SK-N-SH (cell line): ENCODE measurements around the gene PTPRG. TPM values are rescaled to one million over a fixed set of nuclear protein-coding genes. Genes with fewer than 3 reads are reported as not detected.

ENCODE experiments used
- CTCF ChIA-PET: fragments of 300-600, 350-600 bp; formaldehyde crosslinking; extraction: SDS; loops from one replicate; lab custom pipeline; 2021; lab: Yijun Ruan, JAX
- POLR2A ChIA-PET: fragments of 350-600 bp; sonication (Branson Sonifier 250); formaldehyde crosslinking; extraction: SDS; loops from one replicate; lab custom pipeline; 2020; ENCODE audit warnings: antibody characterized with exemption, inconsistent platforms; lab: Yijun Ruan, JAX
- DNase-seq: peaks from one replicate; pipeline ENCODE4 v3.0.0; 2012
- H2AFZ ChIP-seq: fragments of 200-600 bp; sonication (generic); 2 replicates; pipeline ENCODE4 v1.8.1; 2016; ENCODE audit warnings: antibody characterized with exemption, mild to moderate bottlenecking, low read depth
- H3F3A ChIP-seq: fragments of 200-600 bp; sonication (generic); replicated peaks from 2 replicates; pipeline ENCODE3; 2016; ENCODE audit warnings: antibody characterized with exemption, mild to moderate bottlenecking; ENCODE audit not compliant: insufficient read depth
- H3K27ac ChIP-seq, 2 experiments: fragments of 200-500 bp in 1 of 2; fragments of 200-600 bp in 1 of 2; sonication (Bioruptor generic) in 1 of 2; sonication (generic), shearing (Covaris generic) in 1 of 2; 2 replicates each; pipeline versions ENCODE4 v1.5.1 to v1.6.1; 2014 to 2016; ENCODE audit warnings: low read depth in 2 of 2, inconsistent platforms in 1 of 2, low read length in 1 of 2, mild to moderate bottlenecking in 1 of 2, mixed read lengths in 1 of 2
- H3K27me3 ChIP-seq: fragments of 200-600 bp; sonication (generic), shearing (Covaris generic); 2 replicates; pipeline ENCODE4 v1.6.1; 2016; ENCODE audit warnings: mixed run types; ENCODE audit not compliant: insufficient read depth
- H3K36me3 ChIP-seq, 2 experiments: fragments of 200-500 bp in 1 of 2; fragments of 200-600 bp in 1 of 2; sonication (Bioruptor generic) in 1 of 2; sonication (generic) in 1 of 2; replicated peaks in 1 of 2; 2 replicates each; pipeline versions ENCODE3 to v1.5.1; 2014 to 2016; ENCODE audit warnings: low read length in 1 of 2, mild to moderate bottlenecking in 1 of 2; ENCODE audit not compliant: insufficient read depth in 2 of 2, control insufficient read depth in 1 of 2
- H3K4me1 ChIP-seq, 2 experiments: fragments of 200-500 bp in 1 of 2; fragments of 200-600 bp in 1 of 2; sonication (Bioruptor generic) in 1 of 2; sonication (generic), shearing (Covaris generic) in 1 of 2; 2 replicates each; pipeline versions ENCODE4 v1.5.1 to v1.6.1; 2014 to 2016; ENCODE audit warnings: low read depth in 1 of 2, low read length in 1 of 2, mixed run types in 1 of 2; ENCODE audit not compliant: insufficient read depth in 2 of 2, control insufficient read depth in 1 of 2
- H3K4me2 ChIP-seq: fragments of 200-600 bp; sonication (generic), shearing (Covaris generic); 2 replicates; pipeline ENCODE4 v1.6.1; 2017; ENCODE audit warnings: mixed run types
- H3K4me3 ChIP-seq, 2 experiments: fragments of 200-500 bp in 1 of 2; fragments of 200-600 bp in 1 of 2; sonication (Bioruptor generic) in 1 of 2; sonication (generic), shearing (Covaris generic) in 1 of 2; 2 replicates each; pipeline versions ENCODE4 v1.5.1 to v1.8.1; 2014 to 2016; ENCODE audit warnings: low read depth in 2 of 2, inconsistent platforms in 1 of 2, low read length in 1 of 2, mild to moderate bottlenecking in 1 of 2, mixed read lengths in 1 of 2, moderate library complexity in 1 of 2
- H3K79me2 ChIP-seq: fragments of 200-600 bp; sonication (generic); 2 replicates; pipeline ENCODE4 v1.8.1; 2017; ENCODE audit warnings: mild to moderate bottlenecking; ENCODE audit not compliant: insufficient read depth
- H3K9ac ChIP-seq: fragments of 200-600 bp; sonication (generic); 2 replicates; pipeline ENCODE4 v1.6.1; 2017; ENCODE audit warnings: mixed run types
- H3K9me2 ChIP-seq: fragments of 200-600 bp; sonication (generic); 2 replicates; pipeline ENCODE4 v1.6.1; 2017; ENCODE audit warnings: mixed run types
- H3K9me3 ChIP-seq: fragments of 200-600 bp; sonication (generic); 2 replicates; pipeline ENCODE4 v1.6.1; 2017; ENCODE audit warnings: mixed run types, mild to moderate bottlenecking, moderate library complexity
- H4K20me1 ChIP-seq: fragments of 200-600 bp; sonication (generic); 2 replicates; pipeline ENCODE4 v1.6.1; 2017; ENCODE audit warnings: mild to moderate bottlenecking, mixed run types; ENCODE audit not compliant: insufficient read depth
- EZH2phosphoT487 ChIP-seq: fragments of 200-600 bp; sonication (generic); IDR thresholded peaks from 2 replicates; pipeline ENCODE4 v1.6.1; 2017; ENCODE audit warnings: low read depth, mixed run types, mild to moderate bottlenecking, antibody characterized with exemption, moderate library complexity, borderline replicate concordance
- FOSL2 ChIP-seq: IDR thresholded peaks from 2 replicates; pipeline ENCODE4 v1.4.0; 2012; ENCODE audit warnings: low read depth, mild to moderate bottlenecking, moderate library complexity, borderline replicate concordance
- FOXJ3 ChIP-seq: sonication (generic); formaldehyde crosslinking; IDR thresholded peaks from 2 replicates; pipeline ENCODE4 v1.5.1; 2020; ENCODE audit warnings: mild to moderate bottlenecking, missing genetic modification reagents
- FOXM1 ChIP-seq: IDR thresholded peaks from 2 replicates; pipeline ENCODE4 v1.4.0; 2012; ENCODE audit warnings: low read depth, mild to moderate bottlenecking
- GABPA ChIP-seq: IDR thresholded peaks from 2 replicates; pipeline ENCODE4 v1.4.0; 2012; ENCODE audit warnings: low read depth, mild to moderate bottlenecking
- GATA2 ChIP-seq: sonication (generic); formaldehyde crosslinking; IDR thresholded peaks from 2 replicates; pipeline ENCODE4 v1.5.0; 2020; ENCODE audit warnings: mild to moderate bottlenecking, missing genetic modification reagents
- IRF3 ChIP-seq: fragments of 150-350 bp; IDR thresholded peaks from 2 replicates; pipeline ENCODE4 v1.6.1; 2016; ENCODE audit warnings: mild to moderate bottlenecking, low read depth, low read length
- JUND ChIP-seq: IDR thresholded peaks from 2 replicates; pipeline ENCODE4 v1.4.0; 2012
- NFIC ChIP-seq: IDR thresholded peaks from 2 replicates; pipeline ENCODE4 v1.4.0; 2012; ENCODE audit warnings: borderline replicate concordance
- POLR2AphosphoS5 ChIP-seq: IDR thresholded peaks from 2 replicates; pipeline ENCODE4 v1.6.1; 2012; ENCODE audit warnings: low read depth, low read length
- REST ChIP-seq: IDR thresholded peaks from 2 replicates; pipeline ENCODE4 v1.6.1; 2012; ENCODE audit warnings: mild to moderate bottlenecking, low read depth, low read length, moderate library complexity
- RXRA ChIP-seq: IDR thresholded peaks from 2 replicates; pipeline ENCODE4 v1.4.0; 2012; ENCODE audit warnings: low read depth, mild to moderate bottlenecking, borderline replicate concordance
- SIN3A ChIP-seq: IDR thresholded peaks from 2 replicates; pipeline ENCODE4 v1.6.1; 2012; ENCODE audit warnings: low read depth, mild to moderate bottlenecking, low read length, moderate library complexity, borderline replicate concordance
- SMC3 ChIP-seq: IDR thresholded peaks from 2 replicates; pipeline ENCODE4 v1.6.1; 2012; ENCODE audit warnings: low read depth, low read length, improper control_type of control experiment
- TAF1 ChIP-seq: IDR thresholded peaks from 2 replicates; pipeline ENCODE4 v1.6.1; 2012; ENCODE audit warnings: low read depth, mild to moderate bottlenecking, low read length, moderate library complexity, borderline replicate concordance
- USF2 ChIP-seq: fragments of 150-350 bp; IDR thresholded peaks from 2 replicates; pipeline ENCODE4 v1.6.1; 2017; ENCODE audit warnings: antibody characterized with exemption, low read length, low read depth, borderline replicate concordance
- YY1 ChIP-seq: IDR thresholded peaks from 2 replicates; pipeline ENCODE4 v1.4.0; 2012; ENCODE audit warnings: low read depth, mild to moderate bottlenecking
- ZBTB33 ChIP-seq: IDR thresholded peaks from 2 replicates; pipeline ENCODE4 v1.4.0; 2012; ENCODE audit warnings: low read depth, borderline replicate concordance
- WGBS: methylation state at CpG from one replicate; pipeline ENCODE4 v1.1.6; 2017; ENCODE audit warnings: low lambda C conversion rate; 5-methylcytosine and 5-hydroxymethylcytosine counted together
- polyA plus RNA-seq, 3 experiments: library from polyadenylated mRNA; depleted of rRNA; stranded (reverse); fragments of >200 nt; gene quantifications; 2 replicates each; pipeline ENCODE4 v1.2.3, GENCODE V29; 2012
- TF ChIP-seq, protein P1 (sequence below): IDR thresholded peaks from 2 replicates; pipeline ENCODE4 v1.4.0; 2012; ENCODE audit warnings: low read depth
- TF ChIP-seq, protein P2 (sequence below): IDR thresholded peaks from 2 replicates; pipeline ENCODE4 v1.4.0; 2012; ENCODE audit warnings: low read depth, borderline replicate concordance
- TF ChIP-seq, protein P3 (sequence below): fragments of 200-600 bp; sonication (generic); IDR thresholded peaks from 2 replicates; pipeline ENCODE4 v1.6.1; 2017; ENCODE audit warnings: antibody characterized with exemption, mild to moderate bottlenecking, moderate library complexity

PTPRG gene
- polyA plus RNA-seq, 1 of the 3 experiments (the other 2 are of a cell fraction), result 14.1 TPM

- Histone ChIP-seq H3K4me1 (peaks cover 2 to 29% of the 10 kb centered on the region in 2 experiments; a peak in 3 of 4 replicates), H3K27me3 (no peaks in the 10 kb centered on the region), H3F3A (peaks cover 23% of the 10 kb centered on the region), H3K79me2 (peaks cover 53% of the 10 kb centered on the region), H3K4me2 (no peak overlapping the region), H3K9ac (peak overlapping the region; percentile 40; the same call in 1 of the 2 replicates), H3K4me3 (no peak overlapping the region), H3K36me3 (no peaks in the 10 kb centered on the region), H3K9me3 (no peaks in the 10 kb centered on the region), H3K27ac (peak overlapping the region; percentile 85 to 90; a peak in 3 of 4 replicates), H3K9me2 (no peaks in the 10 kb centered on the region), H2AFZ (no peak overlapping the region), H4K20me1 (no peaks in the 10 kb centered on the region)
- 11% methylated on average over 2 of the region's 2 CpGs for WGBS
- POLR2A ChIA-PET, result no interaction called here
- CTCF ChIA-PET, result no interaction called here
- DNase-seq, result no peak
- TF ChIP-seq RXRA (peak; percentile 97), GATA2 (no peak), USF2 (no peak), REST (no peak), EZH2phosphoT487 (no peak), POLR2AphosphoS5 (peak; percentile 88), FOXM1 (peak; percentile 88), FOXJ3 (no peak), SMC3 (no peak), IRF3 (no peak), GABPA (no peak), TAF1 (no peak), ZBTB33 (peak; percentile 86), YY1 (0 out of 2 replicates have a peak, but pooled peaks have one; percentile 60), SIN3A (peak; percentile 76; the same call in 1 of the 2 replicates), NFIC (peak; percentile 99), JUND (peak; percentile 95), FOSL2 (peak; percentile 68; the same call in 1 of the 2 replicates)
- TF ChIP-seq, protein P1, sequence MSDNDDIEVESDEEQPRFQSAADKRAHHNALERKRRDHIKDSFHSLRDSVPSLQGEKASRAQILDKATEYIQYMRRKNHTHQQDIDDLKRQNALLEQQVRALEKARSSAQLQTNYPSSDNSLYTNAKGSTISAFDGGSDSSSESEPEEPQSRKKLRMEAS, result peak; percentile 80; the same call in 1 of the 2 replicates
- TF ChIP-seq, protein P2, sequence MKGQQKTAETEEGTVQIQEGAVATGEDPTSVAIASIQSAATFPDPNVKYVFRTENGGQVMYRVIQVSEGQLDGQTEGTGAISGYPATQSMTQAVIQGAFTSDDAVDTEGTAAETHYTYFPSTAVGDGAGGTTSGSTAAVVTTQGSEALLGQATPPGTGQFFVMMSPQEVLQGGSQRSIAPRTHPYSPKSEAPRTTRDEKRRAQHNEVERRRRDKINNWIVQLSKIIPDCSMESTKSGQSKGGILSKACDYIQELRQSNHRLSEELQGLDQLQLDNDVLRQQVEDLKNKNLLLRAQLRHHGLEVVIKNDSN, result no peak
- TF ChIP-seq, protein P3, sequence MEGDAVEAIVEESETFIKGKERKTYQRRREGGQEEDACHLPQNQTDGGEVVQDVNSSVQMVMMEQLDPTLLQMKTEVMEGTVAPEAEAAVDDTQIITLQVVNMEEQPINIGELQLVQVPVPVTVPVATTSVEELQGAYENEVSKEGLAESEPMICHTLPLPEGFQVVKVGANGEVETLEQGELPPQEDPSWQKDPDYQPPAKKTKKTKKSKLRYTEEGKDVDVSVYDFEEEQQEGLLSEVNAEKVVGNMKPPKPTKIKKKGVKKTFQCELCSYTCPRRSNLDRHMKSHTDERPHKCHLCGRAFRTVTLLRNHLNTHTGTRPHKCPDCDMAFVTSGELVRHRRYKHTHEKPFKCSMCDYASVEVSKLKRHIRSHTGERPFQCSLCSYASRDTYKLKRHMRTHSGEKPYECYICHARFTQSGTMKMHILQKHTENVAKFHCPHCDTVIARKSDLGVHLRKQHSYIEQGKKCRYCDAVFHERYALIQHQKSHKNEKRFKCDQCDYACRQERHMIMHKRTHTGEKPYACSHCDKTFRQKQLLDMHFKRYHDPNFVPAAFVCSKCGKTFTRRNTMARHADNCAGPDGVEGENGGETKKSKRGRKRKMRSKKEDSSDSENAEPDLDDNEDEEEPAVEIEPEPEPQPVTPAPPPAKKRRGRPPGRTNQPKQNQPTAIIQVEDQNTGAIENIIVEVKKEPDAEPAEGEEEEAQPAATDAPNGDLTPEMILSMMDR, result no peak
Measured at GRCh38 chr3:61627768-61628185, 66.4 kb downstream of the PTPRG start.
